T-helper 1 cell treated with Interleukin-12 subunit alpha and Interleukin-12 subunit beta and Interleukin-4 antibody, amounts not matched to agents 30 μg/mL and 1 μg/mL, for 36 hours (primary cell): ENCODE data around the gene STAT5B.
A peak's percentile ranks its signal among the peaks of the same experiment; 100 is the strongest.
"Not testable (repeated sequence)": the region's sequence is repeated elsewhere in the genome, so short reads cannot be mapped to it uniquely, and the experiment has no call there.

Experiments
- H3K27ac Mint-ChIP-seq: one replicate; pipeline ENCODE4 v1.8.0; 2021; ENCODE audit warnings: mild to moderate bottlenecking, mixed read lengths
- H3K27me3 Mint-ChIP-seq: one replicate; pipeline ENCODE4 v1.8.0; 2021; ENCODE audit warnings: low read depth, mixed read lengths
- H3K36me3 Mint-ChIP-seq: one replicate; pipeline ENCODE4 v1.8.0; 2021; ENCODE audit warnings: low read depth, mixed read lengths
- H3K4me1 Mint-ChIP-seq: one replicate; pipeline ENCODE4 v1.8.0; 2021; ENCODE audit warnings: low read depth, mixed read lengths
- H3K4me3 Mint-ChIP-seq: one replicate; pipeline ENCODE4 v1.8.0; 2021; ENCODE audit warnings: mild to moderate bottlenecking, moderate library complexity, mixed read lengths
- H3K9me3 Mint-ChIP-seq: one replicate; pipeline ENCODE4 v1.8.0; 2021; ENCODE audit warnings: mixed read lengths

The STAT5B gene

GRCh38 chr17:42227849-42228700 is 48.1 kb downstream of the STAT5B start:
- peaks cover 8% of the 10 kb centered on the region for H3K4me1 Mint-ChIP-seq
- no peaks in the 10 kb centered on the region for H3K27me3 Mint-ChIP-seq
- H3K36me3 Mint-ChIP-seq: peaks cover 16% of the 10 kb centered on the region
- no peak overlapping the region for H3K4me3 Mint-ChIP-seq
- H3K9me3 Mint-ChIP-seq: no peaks in the 10 kb centered on the region
- H3K27ac Mint-ChIP-seq: no peak overlapping the region

GRCh38 chr17:42225646-42226045 is 50.5 kb downstream of the STAT5B start:
- Mint-ChIP-seq H3K27ac (no peak overlapping the region), H3K4me3 (no peak overlapping the region), H3K27me3 (no peaks in the 10 kb centered on the region), H3K36me3 (peaks cover 21% of the 10 kb centered on the region), H3K4me1 (peaks cover 12% of the 10 kb centered on the region), H3K9me3 (no peaks in the 10 kb centered on the region)

GRCh38 chr17:42224651-42225050 is 51.5 kb downstream of the STAT5B start:
- peak overlapping the region; percentile 7 for H3K27ac Mint-ChIP-seq
- no peaks in the 10 kb centered on the region for H3K9me3 Mint-ChIP-seq
- H3K27me3 Mint-ChIP-seq: no peaks in the 10 kb centered on the region
- H3K4me3 Mint-ChIP-seq: no peak overlapping the region
- peaks cover 21% of the 10 kb centered on the region for H3K36me3 Mint-ChIP-seq
- H3K4me1 Mint-ChIP-seq: peaks cover 7% of the 10 kb centered on the region

GRCh38 chr17:42221886-42222745 is 54.1 kb downstream of the STAT5B start:
- Mint-ChIP-seq H3K4me3 (no peak overlapping the region), H3K27ac (peak overlapping the region; percentile 47), H3K4me1 (peaks cover 4% of the 10 kb centered on the region), H3K36me3 (peaks cover 29% of the 10 kb centered on the region), H3K9me3 (no peaks in the 10 kb centered on the region), H3K27me3 (no peaks in the 10 kb centered on the region)

GRCh38 chr17:42219280-42219679 is 56.9 kb downstream of the STAT5B start:
- H3K4me1 Mint-ChIP-seq, H3K27me3 Mint-ChIP-seq, H3K27ac Mint-ChIP-seq, H3K4me3 Mint-ChIP-seq, H3K9me3 Mint-ChIP-seq: not testable (repeated sequence)
- H3K36me3 Mint-ChIP-seq: peaks cover 32% of the 10 kb centered on the region

- H3K9me3 Mint-ChIP-seq: no peaks in the 10 kb centered on the region
- H3K4me3 Mint-ChIP-seq: no peak overlapping the region
- H3K4me1 Mint-ChIP-seq: no peaks in the 10 kb centered on the region
- no peak overlapping the region for H3K27ac Mint-ChIP-seq
- no peaks in the 10 kb centered on the region for H3K27me3 Mint-ChIP-seq
- peaks cover 39% of the 10 kb centered on the region for H3K36me3 Mint-ChIP-seq
Measured at GRCh38 chr17:42214156-42214555, 62.0 kb downstream of the STAT5B start.

- peaks cover under 1% of the 10 kb centered on the region for H3K4me1 Mint-ChIP-seq
- no peak overlapping the region for H3K4me3 Mint-ChIP-seq
- no peaks in the 10 kb centered on the region for H3K9me3 Mint-ChIP-seq
- H3K27me3 Mint-ChIP-seq: no peaks in the 10 kb centered on the region
- H3K27ac Mint-ChIP-seq: no peak overlapping the region
- peaks cover 34% of the 10 kb centered on the region for H3K36me3 Mint-ChIP-seq
Measured at GRCh38 chr17:42212382-42212781, 63.8 kb downstream of the STAT5B start.

- H3K4me1 Mint-ChIP-seq, H3K27me3 Mint-ChIP-seq, H3K9me3 Mint-ChIP-seq, H3K4me3 Mint-ChIP-seq, H3K27ac Mint-ChIP-seq: not testable (repeated sequence)
- peaks cover 32% of the 10 kb centered on the region for H3K36me3 Mint-ChIP-seq
Measured at GRCh38 chr17:42211921-42212341, 64.3 kb downstream of the STAT5B start.

- no peak overlapping the region for H3K27ac Mint-ChIP-seq
- no peaks in the 10 kb centered on the region for H3K27me3 Mint-ChIP-seq
- H3K4me1 Mint-ChIP-seq: peaks cover 3% of the 10 kb centered on the region
- H3K36me3 Mint-ChIP-seq: peaks cover 32% of the 10 kb centered on the region
- H3K4me3 Mint-ChIP-seq: no peak overlapping the region
- H3K9me3 Mint-ChIP-seq: no peaks in the 10 kb centered on the region
Measured at GRCh38 chr17:42210046-42210445, 66.1 kb downstream of the STAT5B start.

GRCh38 chr17:42206153-42206612 is 70.0 kb downstream of the STAT5B start:
- not testable (repeated sequence) for H3K9me3 Mint-ChIP-seq, H3K27me3 Mint-ChIP-seq, H3K27ac Mint-ChIP-seq, H3K4me3 Mint-ChIP-seq, H3K4me1 Mint-ChIP-seq
- H3K36me3 Mint-ChIP-seq: peaks cover 40% of the 10 kb centered on the region

- Mint-ChIP-seq H3K27ac (no peak overlapping the region), H3K36me3 (peaks cover 41% of the 10 kb centered on the region), H3K9me3 (no peaks in the 10 kb centered on the region), H3K4me1 (peaks cover 3% of the 10 kb centered on the region), H3K27me3 (no peaks in the 10 kb centered on the region), H3K4me3 (no peak overlapping the region)
Measured at GRCh38 chr17:42203354-42203753, 72.8 kb downstream of the STAT5B start.

- H3K27ac Mint-ChIP-seq: no peak overlapping the region
- no peak overlapping the region for H3K4me3 Mint-ChIP-seq
- H3K36me3 Mint-ChIP-seq: peaks cover 41% of the 10 kb centered on the region
- peaks cover 3% of the 10 kb centered on the region for H3K4me1 Mint-ChIP-seq
- no peaks in the 10 kb centered on the region for H3K27me3 Mint-ChIP-seq
- H3K9me3 Mint-ChIP-seq: no peaks in the 10 kb centered on the region
Measured at GRCh38 chr17:42202696-42203095, 73.5 kb downstream of the STAT5B start.

- Mint-ChIP-seq H3K27me3 (no peaks in the 10 kb centered on the region), H3K27ac (no peak overlapping the region), H3K4me3 (no peak overlapping the region), H3K9me3 (no peaks in the 10 kb centered on the region), H3K36me3 (peaks cover 37% of the 10 kb centered on the region), H3K4me1 (no peaks in the 10 kb centered on the region)
Measured at GRCh38 chr17:42202159-42202558, 74.0 kb downstream of the STAT5B start.

GRCh38 chr17:42201458-42201772 is 74.8 kb downstream of the STAT5B start:
- Mint-ChIP-seq H3K9me3 (no peaks in the 10 kb centered on the region), H3K27me3 (no peaks in the 10 kb centered on the region), H3K36me3 (peaks cover 37% of the 10 kb centered on the region), H3K27ac (no peak overlapping the region), H3K4me1 (no peaks in the 10 kb centered on the region), H3K4me3 (no peak overlapping the region)
